Activated T-helper 2 cell treated with anti-CD3 and anti-CD28 coated beads, Interferon-gamma antibody, Interleukin-2, Interleukin-4, amounts not matched to agents 10 μg/mL and 5 μg/mL and 100 μg/mL, durations not matched to agents 14 hours and 24 hours and 36 hours (primary cell): ENCODE measurements around the gene MAST4. TPM values are rescaled to one million over a fixed set of nuclear protein-coding genes. Genes with fewer than 3 reads are reported as not detected.
A peak's percentile ranks its signal among the peaks of the same experiment; 100 is the strongest.

Experiments used
- DNase-seq: peaks from one replicate; pipeline ENCODE4 v3.0.0; 2021; ENCODE audit warnings: low spot score
- H3K27ac Mint-ChIP-seq: one replicate; pipeline ENCODE4 v1.8.0; 2021; ENCODE audit warnings: mixed read lengths
- H3K27me3 Mint-ChIP-seq: one replicate; pipeline ENCODE4 v1.8.0; 2021; ENCODE audit warnings: low read depth, mixed read lengths
- H3K36me3 Mint-ChIP-seq: one replicate; pipeline ENCODE4 v1.8.0; 2021; ENCODE audit warnings: low read depth, mixed read lengths
- H3K4me1 Mint-ChIP-seq: one replicate; pipeline ENCODE4 v1.8.0; 2021; ENCODE audit warnings: low read depth, mixed read lengths
- H3K4me3 Mint-ChIP-seq: one replicate; pipeline ENCODE4 v1.8.0; 2021; ENCODE audit warnings: low read depth, mild to moderate bottlenecking, moderate library complexity, mixed read lengths
- H3K9me3 Mint-ChIP-seq: one replicate; pipeline ENCODE4 v1.8.0; 2021; ENCODE audit warnings: mixed read lengths
- intact Hi-C: fragments of 100-400 bp; cut with micrococcal nuclease; formaldehyde crosslinking; loops from one replicate; pipeline ENCODE4 v1.15.1; 2023
- total RNA-seq: library from RNA; stranded (reverse); gene quantifications from 2 replicates; pipeline ENCODE4 v1.2.3, GENCODE V29; 2022

MAST4 gene
- total RNA-seq, 1 donor from 2014 or later = 6.1 TPM

- Mint-ChIP-seq H3K27ac (peak overlapping the region; percentile 54), H3K4me1 (peaks cover 19% of the 10 kb centered on the region), H3K27me3 (peaks cover 37% of the 10 kb centered on the region), H3K36me3 (no peaks in the 10 kb centered on the region), H3K4me3 (no peak overlapping the region), H3K9me3 (no peaks in the 10 kb centered on the region)
- intact Hi-C loops = loop anchor here (5.0 kb wide), 1 partner anchor 50 kb away; no protein-coding TSS in a partner anchor
- no peak for DNase-seq
Observed at GRCh38 chr5:66892716-66893115, 296.5 kb downstream of the MAST4 start.

- no peaks in the 10 kb centered on the region for H3K9me3 Mint-ChIP-seq
- intact Hi-C loops = loop anchor here (5.0 kb wide), 1 partner anchor 52 kb away; no protein-coding TSS in a partner anchor
- no peaks in the 10 kb centered on the region for H3K36me3 Mint-ChIP-seq
- H3K4me3 Mint-ChIP-seq = no peak overlapping the region
- DNase-seq = no peak
- no peak overlapping the region for H3K27ac Mint-ChIP-seq
- H3K27me3 Mint-ChIP-seq = peaks cover 30% of the 10 kb centered on the region
- peaks cover 22% of the 10 kb centered on the region for H3K4me1 Mint-ChIP-seq
Observed at GRCh38 chr5:66894480-66895240, 298.5 kb downstream of the MAST4 start.

DNA sequence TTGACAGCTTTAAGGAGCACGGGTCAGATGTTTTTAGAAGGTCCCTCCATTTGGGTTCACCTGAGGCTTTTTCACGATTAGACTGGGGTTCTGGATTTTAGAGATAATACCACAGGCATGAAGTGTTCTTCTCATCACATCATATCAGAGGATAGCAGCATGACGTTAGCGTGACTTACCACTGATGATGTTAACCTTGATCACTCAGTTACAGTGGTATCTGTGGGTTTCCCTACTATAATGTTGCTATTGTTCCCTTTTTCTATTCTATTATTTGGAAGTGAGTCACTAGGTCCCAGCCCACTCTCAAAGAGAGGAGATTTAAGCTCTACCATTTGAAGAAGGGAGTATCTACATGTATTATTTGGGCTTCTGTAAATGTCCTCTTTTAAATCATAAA lies 300.0 kb downstream of the MAST4 start:
- Mint-ChIP-seq H3K4me3 (no peak overlapping the region), H3K27me3 (peaks cover 25% of the 10 kb centered on the region), H3K4me1 (peaks cover 22% of the 10 kb centered on the region), H3K27ac (peak overlapping the region; percentile 78), H3K9me3 (no peaks in the 10 kb centered on the region), H3K36me3 (no peaks in the 10 kb centered on the region)
- intact Hi-C loops = loop anchor here (1.0 kb wide), 1 partner anchor 14 kb away; no protein-coding TSS in a partner anchor
- DNase-seq = no peak

- intact Hi-C loops = no loop called here
Observed at GRCh38 chr5:66897356-66897755, 301.2 kb downstream of the MAST4 start.

DNA sequence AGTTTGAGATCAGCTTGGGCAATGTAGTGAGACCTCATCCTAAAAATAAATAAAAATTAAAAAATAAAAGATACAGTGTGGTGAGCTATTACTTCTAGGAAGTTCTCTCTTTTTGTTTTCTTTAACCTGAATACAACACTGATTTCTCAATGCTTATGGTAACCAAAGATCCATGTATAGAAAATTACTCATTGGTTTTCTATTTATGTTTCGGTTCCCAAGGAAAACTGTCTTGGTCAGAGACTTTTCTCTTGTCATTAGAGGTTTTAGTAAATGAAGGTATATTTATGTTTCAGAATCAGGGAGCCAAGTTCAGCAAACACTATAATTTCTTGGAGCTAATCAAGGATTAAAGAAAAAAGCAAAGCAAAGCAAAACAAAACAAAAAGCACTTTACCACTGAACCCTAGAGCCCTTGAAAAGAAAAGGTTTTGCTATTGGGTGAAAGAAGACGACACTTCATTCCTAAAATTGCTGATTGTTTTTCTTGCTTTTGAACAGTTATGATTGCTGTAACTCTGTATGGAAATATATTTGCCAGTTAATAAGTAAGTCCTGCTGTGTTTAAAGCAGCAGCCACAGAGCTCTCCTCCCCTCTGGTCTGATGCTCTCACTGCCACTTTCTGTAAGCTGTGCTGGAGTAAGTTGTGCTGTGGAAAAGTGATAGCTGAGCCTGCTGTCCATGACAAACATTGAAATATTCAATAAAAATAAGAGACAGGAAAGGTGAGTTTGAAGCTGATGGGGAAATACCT lies 302.2 kb downstream of the MAST4 start:
- no peak overlapping the region for H3K4me3 Mint-ChIP-seq
- no peak overlapping the region for H3K27ac Mint-ChIP-seq
- intact Hi-C loops = no loop called here

More at GRCh38 chr5:66897356-66897755, 301.2 kb downstream of the MAST4 start:
- Mint-ChIP-seq H3K9me3 (no peaks in the 10 kb centered on the region), H3K4me3 (no peak overlapping the region), H3K27ac (no peak overlapping the region), H3K36me3 (no peaks in the 10 kb centered on the region), H3K27me3 (peaks cover 27% of the 10 kb centered on the region), H3K4me1 (peaks cover 20% of the 10 kb centered on the region)
- DNase-seq = no peak

GRCh38 chr5:66903218-66903617 lies 307.0 kb downstream of the MAST4 start:
- Mint-ChIP-seq H3K4me1 (peaks cover 3% of the 10 kb centered on the region), H3K27me3 (peaks cover 25% of the 10 kb centered on the region), H3K4me3 (no peak overlapping the region), H3K27ac (no peak overlapping the region), H3K36me3 (no peaks in the 10 kb centered on the region), H3K9me3 (no peaks in the 10 kb centered on the region)
- no peak for DNase-seq
- intact Hi-C loops = no loop called here

More for the DNA sequence above, 302.2 kb downstream of the MAST4 start:
- H3K9me3 Mint-ChIP-seq = no peaks in the 10 kb centered on the region
- peaks cover 16% of the 10 kb centered on the region for H3K4me1 Mint-ChIP-seq
- H3K36me3 Mint-ChIP-seq = no peaks in the 10 kb centered on the region
- H3K27me3 Mint-ChIP-seq = peaks cover 31% of the 10 kb centered on the region
- no peak for DNase-seq

GRCh38 chr5:66903709-66904108 lies 307.5 kb downstream of the MAST4 start:
- no peak overlapping the region for H3K27ac Mint-ChIP-seq
- no peak for DNase-seq
- intact Hi-C loops = no loop called here
- no peaks in the 10 kb centered on the region for H3K36me3 Mint-ChIP-seq
- peaks cover 25% of the 10 kb centered on the region for H3K27me3 Mint-ChIP-seq
- H3K4me1 Mint-ChIP-seq = peaks cover 1% of the 10 kb centered on the region
- no peak overlapping the region for H3K4me3 Mint-ChIP-seq
- H3K9me3 Mint-ChIP-seq = no peaks in the 10 kb centered on the region

- DNase-seq = no peak
- intact Hi-C loops = no loop called here
- Mint-ChIP-seq H3K36me3 (no peaks in the 10 kb centered on the region), H3K27me3 (peaks cover 25% of the 10 kb centered on the region), H3K4me1 (peaks cover under 1% of the 10 kb centered on the region), H3K27ac (no peak overlapping the region), H3K4me3 (no peak overlapping the region), H3K9me3 (no peaks in the 10 kb centered on the region)
Observed at GRCh38 chr5:66904189-66904588, 308.0 kb downstream of the MAST4 start.

- H3K27ac Mint-ChIP-seq = no peak overlapping the region
- H3K27me3 Mint-ChIP-seq = peaks cover 18% of the 10 kb centered on the region
- DNase-seq = no peak
- H3K4me3 Mint-ChIP-seq = no peak overlapping the region
- H3K9me3 Mint-ChIP-seq = no peaks in the 10 kb centered on the region
- no peaks in the 10 kb centered on the region for H3K36me3 Mint-ChIP-seq
- intact Hi-C loops = no loop called here
- H3K4me1 Mint-ChIP-seq = peaks cover 1% of the 10 kb centered on the region
Observed at GRCh38 chr5:66906021-66906420, 309.8 kb downstream of the MAST4 start.

- peaks cover 8% of the 10 kb centered on the region for H3K27me3 Mint-ChIP-seq
- no peak for DNase-seq
- intact Hi-C loops = no loop called here
- H3K27ac Mint-ChIP-seq = no peak overlapping the region
- H3K4me3 Mint-ChIP-seq = no peak overlapping the region
- H3K9me3 Mint-ChIP-seq = no peaks in the 10 kb centered on the region
- H3K36me3 Mint-ChIP-seq = no peaks in the 10 kb centered on the region
- H3K4me1 Mint-ChIP-seq = peaks cover 1% of the 10 kb centered on the region
Observed at GRCh38 chr5:66908230-66908629, 312.0 kb downstream of the MAST4 start.

DNA sequence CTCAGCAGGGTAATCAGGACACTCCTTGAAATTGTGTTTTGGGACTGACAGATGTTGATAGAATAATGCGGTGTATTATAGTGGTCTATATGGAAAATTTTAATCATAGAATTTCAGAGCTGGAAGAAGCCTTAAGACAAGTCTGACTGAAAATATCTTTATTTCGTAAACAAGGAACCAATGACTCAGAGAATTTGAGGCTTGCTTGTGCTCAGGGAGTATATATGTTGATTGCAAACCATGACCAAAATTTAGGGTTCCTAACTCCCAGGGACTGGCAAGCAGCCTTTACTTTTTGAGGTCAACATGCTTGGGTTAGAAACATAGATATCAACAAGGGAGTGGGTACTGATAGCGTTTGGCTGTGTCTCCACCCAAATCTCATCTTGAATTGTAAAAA lies 313.2 kb downstream of the MAST4 start:
- no peak for DNase-seq
- peaks cover 14% of the 10 kb centered on the region for H3K27me3 Mint-ChIP-seq
- intact Hi-C loops = no loop called here
- no peaks in the 10 kb centered on the region for H3K36me3 Mint-ChIP-seq
- H3K4me3 Mint-ChIP-seq = no peak overlapping the region
- H3K27ac Mint-ChIP-seq = no peak overlapping the region
- H3K4me1 Mint-ChIP-seq = peaks cover 1% of the 10 kb centered on the region
- H3K9me3 Mint-ChIP-seq = no peaks in the 10 kb centered on the region

GRCh38 chr5:66912787-66913186 lies 316.6 kb downstream of the MAST4 start:
- Mint-ChIP-seq H3K27me3 (peaks cover 16% of the 10 kb centered on the region), H3K36me3 (no peaks in the 10 kb centered on the region), H3K4me1 (peaks cover 1% of the 10 kb centered on the region), H3K4me3 (no peak overlapping the region), H3K9me3 (no peaks in the 10 kb centered on the region), H3K27ac (no peak overlapping the region)
- intact Hi-C loops = no loop called here
- no peak for DNase-seq

DNA sequence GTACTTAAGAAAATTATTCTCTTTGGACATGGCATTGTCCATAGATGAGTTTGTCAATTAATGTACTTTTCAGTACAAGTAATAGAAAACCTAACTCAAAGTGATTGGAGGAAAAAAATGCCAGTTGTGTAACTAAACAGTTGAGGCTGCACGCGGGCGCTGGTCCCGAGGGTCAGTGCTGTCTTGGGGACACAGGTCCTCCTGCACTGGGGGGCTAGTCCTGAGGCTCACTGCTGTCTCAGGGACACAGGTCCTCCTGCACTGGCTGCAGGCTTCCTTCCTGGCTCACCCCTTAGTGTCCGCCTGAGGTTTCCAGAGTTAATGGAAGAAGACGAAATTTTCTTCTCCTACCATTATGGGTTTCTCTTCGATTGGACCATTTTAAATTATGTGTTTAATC lies 319.3 kb downstream of the MAST4 start:
- H3K9me3 Mint-ChIP-seq = no peaks in the 10 kb centered on the region
- peaks cover 18% of the 10 kb centered on the region for H3K27me3 Mint-ChIP-seq
- no peak for DNase-seq
- no peak overlapping the region for H3K27ac Mint-ChIP-seq
- no peaks in the 10 kb centered on the region for H3K36me3 Mint-ChIP-seq
- no peaks in the 10 kb centered on the region for H3K4me1 Mint-ChIP-seq
- intact Hi-C loops = no loop called here
- H3K4me3 Mint-ChIP-seq = no peak overlapping the region
